Stimulated activated naive B cell treated with anti-CD40 and anti-IgM and Interleukin-4, amounts not matched to agents 10 μg/mL and 1 μg/mL and 100 μg/mL, for 72 hours (primary cell): Measurements from ENCODE around the gene GRM7.

ENCODE experiments used
- ATAC-seq, 2 donors: fragments of 150-1000 bp; cut with Tn5 transposase; replicated peaks; 2 replicates each; pipeline ENCODE4 v1.10.0; 2021; ENCODE audit warnings: moderate library complexity in 1 of 2
- DNase-seq: peaks from one replicate; pipeline ENCODE4 v3.0.0; 2021
- H3K27ac Mint-ChIP-seq: one replicate; pipeline ENCODE4 v1.8.0; 2022; ENCODE audit warnings: mild to moderate bottlenecking, mixed read lengths
- H3K27me3 Mint-ChIP-seq, 2 donors: one replicate each; pipeline ENCODE4 v1.8.0; 2022; ENCODE audit warnings: mixed read lengths in 2 of 2
- H3K36me3 Mint-ChIP-seq, 2 donors: one replicate each; pipeline ENCODE4 v1.8.0; 2022; ENCODE audit warnings: mixed read lengths in 2 of 2, mild to moderate bottlenecking in 1 of 2
- H3K4me1 Mint-ChIP-seq, 2 donors: one replicate each; pipeline ENCODE4 v1.8.0; 2022; ENCODE audit warnings: mixed read lengths in 2 of 2, mild to moderate bottlenecking in 1 of 2
- H3K4me3 Mint-ChIP-seq, 2 donors: one replicate each; pipeline ENCODE4 v1.8.0; 2022; ENCODE audit warnings: mild to moderate bottlenecking in 2 of 2, mixed read lengths in 2 of 2, moderate library complexity in 1 of 2
- H3K9me3 Mint-ChIP-seq, 2 donors: one replicate each; pipeline ENCODE4 v1.8.0; 2022; ENCODE audit warnings: mixed read lengths in 2 of 2, mild to moderate bottlenecking in 1 of 2

Gene GRM7

GRCh38 chr3:7484636-7485035 is 623.7 kb downstream of the GRM7 start:
- H3K4me1 Mint-ChIP-seq: no peaks in the 10 kb centered on the region
- no peak overlapping the region for H3K4me3 Mint-ChIP-seq
- no peak overlapping the region for H3K27ac Mint-ChIP-seq
- ATAC-seq: no peak
- no peaks in the 10 kb centered on the region for H3K27me3 Mint-ChIP-seq
- H3K9me3 Mint-ChIP-seq: peaks cover 0 to 4% of the 10 kb centered on the region in 2 donors
- H3K36me3 Mint-ChIP-seq: no peaks in the 10 kb centered on the region
- no peak for DNase-seq

GRCh38 chr3:7487763-7488162 is 626.8 kb downstream of the GRM7 start:
- no peaks in the 10 kb centered on the region for H3K4me1 Mint-ChIP-seq
- peaks cover 0 to 4% of the 10 kb centered on the region in 2 donors for H3K9me3 Mint-ChIP-seq
- DNase-seq: no peak
- H3K27ac Mint-ChIP-seq: no peak overlapping the region
- no peaks in the 10 kb centered on the region for H3K36me3 Mint-ChIP-seq
- no peak for ATAC-seq
- H3K4me3 Mint-ChIP-seq: no peak overlapping the region
- no peaks in the 10 kb centered on the region for H3K27me3 Mint-ChIP-seq

GRCh38 chr3:7489417-7489816 is 628.5 kb downstream of the GRM7 start:
- Mint-ChIP-seq H3K36me3 (no peaks in the 10 kb centered on the region), H3K27ac (no peak overlapping the region)

GRCh38 chr3:7498715-7499114 is 637.8 kb downstream of the GRM7 start:
- Mint-ChIP-seq H3K27me3 (no peaks in the 10 kb centered on the region), H3K27ac (no peak overlapping the region), H3K4me3 (no peak overlapping the region), H3K4me1 (no peaks in the 10 kb centered on the region), H3K36me3 (peaks cover 0 to 2% of the 10 kb centered on the region in 2 donors), H3K9me3 (peaks cover 0 to 11% of the 10 kb centered on the region in 2 donors)
- ATAC-seq: no peak
- DNase-seq: no peak

More at GRCh38 chr3:7489417-7489816, 628.5 kb downstream of the GRM7 start:
- Mint-ChIP-seq H3K4me1 (no peaks in the 10 kb centered on the region), H3K4me3 (no peak overlapping the region), H3K27me3 (no peaks in the 10 kb centered on the region), H3K9me3 (peaks cover 3 to 4% of the 10 kb centered on the region in 2 donors)
- DNase-seq (no peak), ATAC-seq (no peak)

GRCh38 chr3:7503431-7503830 is 642.5 kb downstream of the GRM7 start:
- Mint-ChIP-seq H3K27ac (no peak overlapping the region), H3K4me1 (no peaks in the 10 kb centered on the region), H3K27me3 (no peaks in the 10 kb centered on the region), H3K36me3 (peaks cover 0 to 2% of the 10 kb centered on the region in 2 donors), H3K4me3 (no peak overlapping the region), H3K9me3 (peaks cover 0 to 4% of the 10 kb centered on the region in 2 donors)
- DNase-seq (no peak), ATAC-seq (no peak)

GRCh38 chr3:7504886-7505775 is 644.2 kb downstream of the GRM7 start:
- H3K36me3 Mint-ChIP-seq: no peaks in the 10 kb centered on the region
- H3K9me3 Mint-ChIP-seq: peaks cover 0 to 4% of the 10 kb centered on the region in 2 donors
- DNase-seq (no peak), ATAC-seq (no peak)
- H3K4me1 Mint-ChIP-seq: no peaks in the 10 kb centered on the region
- H3K27me3 Mint-ChIP-seq: no peaks in the 10 kb centered on the region
- H3K27ac Mint-ChIP-seq: no peak overlapping the region
- H3K4me3 Mint-ChIP-seq: no peak overlapping the region

GRCh38 chr3:7506606-7507180 is 645.8 kb downstream of the GRM7 start:
- H3K9me3 Mint-ChIP-seq: peaks cover 0 to 4% of the 10 kb centered on the region in 2 donors
- no peaks in the 10 kb centered on the region for H3K27me3 Mint-ChIP-seq
- no peak overlapping the region for H3K27ac Mint-ChIP-seq
- DNase-seq (no peak), ATAC-seq (no peak)
- no peaks in the 10 kb centered on the region for H3K36me3 Mint-ChIP-seq
- no peak overlapping the region for H3K4me3 Mint-ChIP-seq
- no peaks in the 10 kb centered on the region for H3K4me1 Mint-ChIP-seq

- H3K27me3 Mint-ChIP-seq: no peaks in the 10 kb centered on the region
- H3K4me1 Mint-ChIP-seq: no peaks in the 10 kb centered on the region
- no peaks in the 10 kb centered on the region for H3K36me3 Mint-ChIP-seq
- DNase-seq: no peak
- no peak for ATAC-seq
- H3K27ac Mint-ChIP-seq: no peak overlapping the region
- H3K9me3 Mint-ChIP-seq: no peaks in the 10 kb centered on the region
- no peak overlapping the region for H3K4me3 Mint-ChIP-seq
These were observed 647.9 kb downstream of the GRM7 start for GRCh38 chr3:7508821-7509220.

- H3K9me3 Mint-ChIP-seq: no peaks in the 10 kb centered on the region
- no peaks in the 10 kb centered on the region for H3K27me3 Mint-ChIP-seq
- H3K4me3 Mint-ChIP-seq: no peak overlapping the region
- no peaks in the 10 kb centered on the region for H3K4me1 Mint-ChIP-seq
- no peak for DNase-seq
- H3K36me3 Mint-ChIP-seq: no peaks in the 10 kb centered on the region
- H3K27ac Mint-ChIP-seq: no peak overlapping the region
- ATAC-seq: no peak
These were observed 651.1 kb downstream of the GRM7 start for GRCh38 chr3:7512048-7512447.

GRCh38 chr3:7518026-7518425 is 657.1 kb downstream of the GRM7 start:
- H3K9me3 Mint-ChIP-seq: peaks cover 0 to 3% of the 10 kb centered on the region in 2 donors
- H3K36me3 Mint-ChIP-seq: no peaks in the 10 kb centered on the region
- ATAC-seq (no peak), DNase-seq (no peak)
- no peak overlapping the region for H3K27ac Mint-ChIP-seq
- H3K27me3 Mint-ChIP-seq: no peaks in the 10 kb centered on the region
- H3K4me1 Mint-ChIP-seq: no peaks in the 10 kb centered on the region
- no peak overlapping the region for H3K4me3 Mint-ChIP-seq

- ATAC-seq (no peak), DNase-seq (no peak)
- no peak overlapping the region for H3K27ac Mint-ChIP-seq
- H3K36me3 Mint-ChIP-seq: no peaks in the 10 kb centered on the region
- H3K9me3 Mint-ChIP-seq: peaks cover 1 to 3% of the 10 kb centered on the region in 2 donors
- H3K4me3 Mint-ChIP-seq: no peak overlapping the region
- H3K4me1 Mint-ChIP-seq: no peaks in the 10 kb centered on the region
- no peaks in the 10 kb centered on the region for H3K27me3 Mint-ChIP-seq
These were observed 657.5 kb downstream of the GRM7 start for GRCh38 chr3:7518456-7518855.

- Mint-ChIP-seq H3K27me3 (no peaks in the 10 kb centered on the region), H3K9me3 (peaks cover 4 to 6% of the 10 kb centered on the region in 2 donors), H3K36me3 (no peaks in the 10 kb centered on the region), H3K4me3 (no peak overlapping the region), H3K27ac (no peak overlapping the region), H3K4me1 (no peaks in the 10 kb centered on the region)
- DNase-seq (no peak), ATAC-seq (no peak)
These were observed 659.1 kb downstream of the GRM7 start for GRCh38 chr3:7520059-7520458.

- Mint-ChIP-seq H3K9me3 (peaks cover 5 to 7% of the 10 kb centered on the region in 2 donors), H3K4me1 (no peaks in the 10 kb centered on the region), H3K36me3 (no peaks in the 10 kb centered on the region), H3K27me3 (no peaks in the 10 kb centered on the region), H3K4me3 (no peak overlapping the region), H3K27ac (no peak overlapping the region)
- ATAC-seq: no peak
- DNase-seq: no peak
These were observed 659.7 kb downstream of the GRM7 start for GRCh38 chr3:7520593-7520992.

- H3K4me1 Mint-ChIP-seq: no peaks in the 10 kb centered on the region
- no peak overlapping the region for H3K27ac Mint-ChIP-seq
- no peak for DNase-seq
- no peak for ATAC-seq
- peaks cover 0 to 2% of the 10 kb centered on the region in 2 donors for H3K9me3 Mint-ChIP-seq
- H3K27me3 Mint-ChIP-seq: no peaks in the 10 kb centered on the region
- H3K4me3 Mint-ChIP-seq: no peak overlapping the region
- no peaks in the 10 kb centered on the region for H3K36me3 Mint-ChIP-seq
These were observed 675.6 kb downstream of the GRM7 start for GRCh38 chr3:7536510-7536909.

GRCh38 chr3:7536921-7537320 is 676.0 kb downstream of the GRM7 start:
- Mint-ChIP-seq H3K4me3 (no peak overlapping the region), H3K4me1 (no peaks in the 10 kb centered on the region), H3K9me3 (peaks cover 0 to 2% of the 10 kb centered on the region in 2 donors), H3K27ac (no peak overlapping the region), H3K36me3 (no peaks in the 10 kb centered on the region), H3K27me3 (no peaks in the 10 kb centered on the region)
- DNase-seq (no peak), ATAC-seq (no peak)
